ENCODE results near the gene OR7G1.

DNA sequence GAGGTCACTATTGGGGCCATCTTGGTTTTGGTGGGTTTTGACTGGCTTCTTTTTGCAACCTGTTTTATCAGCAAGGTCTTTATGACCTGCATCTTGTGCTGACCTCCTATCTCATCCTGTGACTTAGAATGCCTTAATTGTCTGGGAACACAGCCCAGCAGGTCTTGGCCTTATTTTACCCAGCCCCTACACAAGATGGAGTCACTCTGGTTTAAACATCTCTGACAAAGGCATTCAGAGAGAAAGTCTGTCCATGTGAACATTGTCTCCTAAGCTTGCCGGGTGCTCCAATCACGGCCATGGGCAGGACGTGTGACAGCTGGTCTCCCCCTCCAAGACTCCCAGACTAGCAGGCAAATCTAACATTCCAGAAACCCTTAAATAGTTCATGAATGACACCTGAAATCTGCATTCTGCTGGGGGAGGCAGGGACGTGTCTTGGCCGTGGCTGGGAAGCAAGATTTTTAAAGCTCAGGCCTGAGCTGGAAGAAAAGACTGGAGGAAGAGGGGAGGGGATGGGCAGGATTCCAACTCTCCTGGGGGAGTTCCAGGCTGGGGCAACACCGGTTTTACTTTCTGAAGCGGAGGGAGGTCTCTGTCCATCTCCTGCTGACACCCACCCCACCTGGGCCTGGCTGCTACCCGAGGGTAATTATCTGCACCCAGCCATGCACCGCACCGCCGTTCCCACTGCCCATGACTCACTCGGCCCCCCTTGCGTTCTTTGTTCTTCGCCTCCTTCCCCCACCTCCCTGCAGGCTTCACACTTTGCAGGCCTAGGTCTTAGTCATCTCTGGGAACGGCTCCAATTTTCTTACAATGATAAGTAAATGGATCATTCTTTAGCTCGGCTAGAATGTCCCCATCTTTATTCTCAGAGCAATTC, 40.3 kb downstream of the OR7G1 start:
- no peak for TF ChIP-seq CTCF (optimal IDR thresholded peaks at IDR 0.05 in 1 of 3, IDR thresholded peaks at IDR 0.05 in 1 of 3, conservative IDR thresholded peaks at IDR 0.05 in 1 of 3; ENCODE audit: extremely low read depth in 1 of 3, insufficient read depth in 2 of 3, low read length in 3 of 3)
- TF ChIP-seq EZH2 (IDR thresholded peaks at IDR 0.05; ENCODE audit: low read length) = no peak
